SU-DHL-6 (cell line): ENCODE data around the gene CTDP1.

Source experiments
- H2AFZ ChIP-seq: fragments of 200-600 bp; sonication (generic); 2 replicates; pipeline ENCODE4 v1.6.1; 2014; ENCODE audit warnings: low read depth, mild to moderate bottlenecking, moderate library complexity, mixed read lengths, antibody characterized with exemption, low read length; ENCODE audit not compliant: severe bottlenecking
- H3F3A ChIP-seq: fragments of 200-600 bp; shearing (Covaris generic); 2 replicates; pipeline ENCODE4 v1.6.0; 2016; ENCODE audit warnings: antibody characterized with exemption, mild to moderate bottlenecking; ENCODE audit not compliant: insufficient read depth
- H3K27ac ChIP-seq: fragments of 200-600 bp; sonication (generic); 2 replicates; pipeline ENCODE4 v1.5.1; 2016; ENCODE audit warnings: low read depth, mild to moderate bottlenecking, low read length, moderate library complexity, mixed read lengths
- H3K27me3 ChIP-seq: fragments of 200-600 bp; sonication (generic), shearing (Covaris generic); 2 replicates; pipeline ENCODE4 v1.6.0; 2014; ENCODE audit warnings: mild to moderate bottlenecking, low read length
- H3K36me3 ChIP-seq: fragments of 200-600 bp; sonication (generic); 2 replicates; pipeline ENCODE4 v1.6.1; 2014; ENCODE audit warnings: mild to moderate bottlenecking, low read length, mixed read lengths
- H3K4me2 ChIP-seq: fragments of 300-600, 200-600 bp; shearing (Covaris generic), sonication (generic); 2 replicates; pipeline ENCODE4 v1.6.0; 2014; ENCODE audit warnings: low read length, low read depth, mild to moderate bottlenecking; ENCODE audit not compliant: poor library complexity, severe bottlenecking
- H3K4me3 ChIP-seq: fragments of 200-600 bp; sonication (generic); 2 replicates; pipeline ENCODE4 v1.5.1; 2014; ENCODE audit warnings: antibody characterized with exemption, low read length, mild to moderate bottlenecking, mixed read lengths; ENCODE audit not compliant: insufficient read depth, poor library complexity, severe bottlenecking
- H3K79me2 ChIP-seq: fragments of 200-600 bp; sonication (generic); 2 replicates; pipeline ENCODE4 v1.6.1; 2014; ENCODE audit warnings: mild to moderate bottlenecking, low read length, moderate library complexity; ENCODE audit not compliant: insufficient read depth
- H3K9ac ChIP-seq: fragments of 200-600 bp; sonication (generic); 2 replicates; pipeline ENCODE4 v1.7.0; 2014; ENCODE audit warnings: mild to moderate bottlenecking, low read length
- H3K9me2 ChIP-seq: fragments of 200-600 bp; sonication (generic); replicated peaks from 2 replicates; pipeline ENCODE4 v1.6.1; 2014; ENCODE audit warnings: low read length; ENCODE audit not compliant: insufficient read depth
- H3K9me3 ChIP-seq: fragments of 200-600 bp; sonication (generic); 2 replicates; pipeline ENCODE4 v1.6.1; 2014; ENCODE audit warnings: low read length, mixed read lengths; ENCODE audit not compliant: insufficient read depth
- H4K20me1 ChIP-seq: fragments of 200-600 bp; sonication (generic); 2 replicates; pipeline ENCODE4 v1.6.1; 2014; ENCODE audit warnings: low read depth, mild to moderate bottlenecking, antibody characterized with exemption, low read length, moderate library complexity, mixed read lengths
- EZH2phosphoT487 ChIP-seq: fragments of 200-600 bp; sonication (generic), shearing (Covaris generic); conservative IDR thresholded peaks from 2 replicates; pipeline ENCODE4 v1.6.1; 2018; ENCODE audit warnings: mild to moderate bottlenecking, antibody characterized with exemption, low read length, moderate library complexity, mixed read lengths
- TF ChIP-seq, protein P1 (sequence below): fragments of 200-600 bp; sonication (generic); IDR thresholded peaks from one replicate; pipeline ENCODE4 v1.5.1; 2017; ENCODE audit warnings: antibody characterized with exemption, mild to moderate bottlenecking, low read length, moderate library complexity; ENCODE audit not compliant: insufficient read depth, poor library complexity, severe bottlenecking

The CTDP1 gene

GRCh38 chr18:79657342-79657996 lies 22.1 kb upstream of the CTDP1 start:
- TF ChIP-seq EZH2phosphoT487 = no peak
- TF ChIP-seq, protein P1, sequence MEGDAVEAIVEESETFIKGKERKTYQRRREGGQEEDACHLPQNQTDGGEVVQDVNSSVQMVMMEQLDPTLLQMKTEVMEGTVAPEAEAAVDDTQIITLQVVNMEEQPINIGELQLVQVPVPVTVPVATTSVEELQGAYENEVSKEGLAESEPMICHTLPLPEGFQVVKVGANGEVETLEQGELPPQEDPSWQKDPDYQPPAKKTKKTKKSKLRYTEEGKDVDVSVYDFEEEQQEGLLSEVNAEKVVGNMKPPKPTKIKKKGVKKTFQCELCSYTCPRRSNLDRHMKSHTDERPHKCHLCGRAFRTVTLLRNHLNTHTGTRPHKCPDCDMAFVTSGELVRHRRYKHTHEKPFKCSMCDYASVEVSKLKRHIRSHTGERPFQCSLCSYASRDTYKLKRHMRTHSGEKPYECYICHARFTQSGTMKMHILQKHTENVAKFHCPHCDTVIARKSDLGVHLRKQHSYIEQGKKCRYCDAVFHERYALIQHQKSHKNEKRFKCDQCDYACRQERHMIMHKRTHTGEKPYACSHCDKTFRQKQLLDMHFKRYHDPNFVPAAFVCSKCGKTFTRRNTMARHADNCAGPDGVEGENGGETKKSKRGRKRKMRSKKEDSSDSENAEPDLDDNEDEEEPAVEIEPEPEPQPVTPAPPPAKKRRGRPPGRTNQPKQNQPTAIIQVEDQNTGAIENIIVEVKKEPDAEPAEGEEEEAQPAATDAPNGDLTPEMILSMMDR = no peak
- H3K9ac ChIP-seq = no peak overlapping the region

GRCh38 chr18:79658366-79658765 lies 21.2 kb upstream of the CTDP1 start:
- Histone ChIP-seq H3K27me3 (no peaks in the 10 kb centered on the region; the same call in 1 of the 2 replicates), H3K9ac (no peak overlapping the region), H3K4me3 (no peak overlapping the region), H3K9me2 (no peaks in the 10 kb centered on the region), H4K20me1 (no peaks in the 10 kb centered on the region), H2AFZ (no peak overlapping the region), H3K4me2 (no peak overlapping the region), H3K9me3 (no peaks in the 10 kb centered on the region), H3K27ac (no peak overlapping the region), H3K79me2 (no peaks in the 10 kb centered on the region), H3K36me3 (no peaks in the 10 kb centered on the region), H3F3A (no peaks in the 10 kb centered on the region)
- TF ChIP-seq, protein P1 = no peak
- TF ChIP-seq EZH2phosphoT487 = no peak

More at GRCh38 chr18:79657342-79657996, 22.1 kb upstream of the CTDP1 start:
- no peaks in the 10 kb centered on the region for H4K20me1 ChIP-seq
- H3K4me2 ChIP-seq = no peak overlapping the region
- H3K9me2 ChIP-seq = no peaks in the 10 kb centered on the region
- no peak overlapping the region for H3K4me3 ChIP-seq
- no peaks in the 10 kb centered on the region for H3F3A ChIP-seq
- no peaks in the 10 kb centered on the region for H3K79me2 ChIP-seq
- H2AFZ ChIP-seq = no peak overlapping the region
- H3K27me3 ChIP-seq = no peaks in the 10 kb centered on the region; the same call in 1 of the 2 replicates
- no peaks in the 10 kb centered on the region for H3K9me3 ChIP-seq
- no peak overlapping the region for H3K27ac ChIP-seq
- H3K36me3 ChIP-seq = no peaks in the 10 kb centered on the region

- Histone ChIP-seq H3K79me2 (no peaks in the 10 kb centered on the region), H3K9ac (no peak overlapping the region), H3K36me3 (no peaks in the 10 kb centered on the region), H3F3A (no peaks in the 10 kb centered on the region), H3K27me3 (no peaks in the 10 kb centered on the region; the same call in 1 of the 2 replicates), H3K9me3 (no peaks in the 10 kb centered on the region), H4K20me1 (no peaks in the 10 kb centered on the region), H3K27ac (no peak overlapping the region), H3K4me2 (no peak overlapping the region), H3K4me3 (no peak overlapping the region), H3K9me2 (no peaks in the 10 kb centered on the region), H2AFZ (no peak overlapping the region)
- TF ChIP-seq EZH2phosphoT487 = no peak
- TF ChIP-seq, protein P1 = no peak
Observed at GRCh38 chr18:79659733-79660132, 19.9 kb upstream of the CTDP1 start.
